Immature natural killer cell (primary cell): ENCODE data around the gene KCTD15. TPM values are rescaled to one million over a fixed set of nuclear protein-coding genes. Genes with fewer than 3 reads are reported as not detected.

ENCODE experiments used
- DNase-seq, 3 donors: peaks; one replicate each; pipeline ENCODE4 v3.0.0; 2022; ENCODE audit warnings: mixed read lengths in 1 of 3
- H3K27ac Mint-ChIP-seq, 6 donors: one replicate each; pipeline ENCODE4 v1.8.0; 2020; ENCODE audit warnings: mixed read lengths in 6 of 6, mild to moderate bottlenecking in 5 of 6, inconsistent platforms in 4 of 6, moderate library complexity in 3 of 6
- H3K27me3 Mint-ChIP-seq, 3 donors: one replicate each; pipeline ENCODE4 v1.8.0; 2020 to 2021; ENCODE audit warnings: low read depth in 3 of 3, mild to moderate bottlenecking in 3 of 3, mixed read lengths in 3 of 3, moderate library complexity in 3 of 3, inconsistent platforms in 1 of 3
- H3K36me3 Mint-ChIP-seq, 3 donors: one replicate each; pipeline ENCODE4 v1.8.0; 2020; ENCODE audit warnings: mixed read lengths in 3 of 3, inconsistent platforms in 2 of 3, mild to moderate bottlenecking in 2 of 3
- H3K4me1 Mint-ChIP-seq, 2 donors: one replicate each; pipeline ENCODE4 v1.8.0; 2020; ENCODE audit warnings: inconsistent platforms in 2 of 2, mild to moderate bottlenecking in 2 of 2, mixed read lengths in 2 of 2, moderate library complexity in 1 of 2
- H3K4me3 Mint-ChIP-seq, 5 donors: one replicate each; pipeline ENCODE4 v1.8.0; 2020; ENCODE audit warnings: mild to moderate bottlenecking in 5 of 5, mixed read lengths in 5 of 5, inconsistent platforms in 3 of 5, moderate library complexity in 3 of 5
- H3K9me3 Mint-ChIP-seq, 6 donors: one replicate each; pipeline ENCODE4 v1.8.0; 2020; ENCODE audit warnings: mild to moderate bottlenecking in 6 of 6, mixed read lengths in 6 of 6, inconsistent platforms in 4 of 6, moderate library complexity in 3 of 6
- polyA plus RNA-seq, 3 donors: library from polyadenylated mRNA; unstranded; fragments of 300-500 nt; fragmentation: Illumina TruSeq; gene quantifications; one replicate each; pipeline ENCODE4 v1.2.3, GENCODE V29; 2021

The KCTD15 gene
- polyA plus RNA-seq, 3 donors from 2014 or later, result not detected

DNA sequence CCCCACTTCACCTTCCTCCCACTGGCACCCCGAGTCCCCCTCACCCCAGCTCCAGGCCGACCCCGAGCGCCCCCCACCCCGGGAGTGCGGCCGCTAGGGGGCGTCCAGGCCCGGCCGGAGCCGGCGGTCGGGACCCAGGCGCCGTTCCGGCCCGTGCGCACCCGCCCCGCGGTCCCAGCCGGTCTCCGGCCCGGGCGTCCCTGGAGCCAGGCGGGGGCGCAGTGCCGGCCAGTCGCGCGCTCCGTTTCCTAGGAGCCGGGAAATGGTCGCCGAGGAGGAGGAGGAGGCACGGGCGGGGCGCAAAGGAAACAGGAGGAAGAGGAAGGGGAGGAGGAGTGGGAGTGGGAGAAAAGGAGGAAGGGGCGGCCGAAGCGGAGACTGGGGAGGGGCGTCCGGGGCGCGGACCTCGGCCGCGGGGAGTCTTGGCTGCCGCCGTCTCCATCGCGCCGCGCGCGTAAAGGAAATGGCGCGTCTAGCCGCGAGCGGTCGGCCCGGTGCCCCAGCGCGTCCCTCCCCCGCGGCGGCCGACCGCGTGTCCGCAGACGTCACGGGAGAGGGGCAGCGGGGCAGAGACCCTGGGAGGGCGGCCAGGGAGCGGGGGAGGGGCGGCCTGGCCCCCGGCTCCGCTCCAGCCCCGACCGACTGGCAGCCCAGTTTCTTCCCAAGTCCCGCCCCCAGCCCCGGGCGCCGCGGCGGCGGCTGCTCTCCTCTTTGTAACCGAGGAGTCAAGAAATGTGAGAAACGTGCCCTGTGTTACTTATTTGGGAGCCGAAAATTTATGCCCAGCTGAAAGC, 1.1 kb upstream of the KCTD15 start:
- no peaks in the 10 kb centered on the region for H3K9me3 Mint-ChIP-seq
- no peak overlapping the region for H3K27ac Mint-ChIP-seq
- DNase-seq, result peak; percentile 8 to 27 (median 22)
- peaks cover 0 to 6% of the 10 kb centered on the region in 2 donors for H3K4me1 Mint-ChIP-seq
- peaks cover 2 to 12% (median 11%) of the 10 kb centered on the region in 3 donors for H3K27me3 Mint-ChIP-seq
- H3K4me3 Mint-ChIP-seq, result peak overlapping the region; percentile 54 to 78 (median 71)
- H3K36me3 Mint-ChIP-seq, result no peaks in the 10 kb centered on the region

DNA sequence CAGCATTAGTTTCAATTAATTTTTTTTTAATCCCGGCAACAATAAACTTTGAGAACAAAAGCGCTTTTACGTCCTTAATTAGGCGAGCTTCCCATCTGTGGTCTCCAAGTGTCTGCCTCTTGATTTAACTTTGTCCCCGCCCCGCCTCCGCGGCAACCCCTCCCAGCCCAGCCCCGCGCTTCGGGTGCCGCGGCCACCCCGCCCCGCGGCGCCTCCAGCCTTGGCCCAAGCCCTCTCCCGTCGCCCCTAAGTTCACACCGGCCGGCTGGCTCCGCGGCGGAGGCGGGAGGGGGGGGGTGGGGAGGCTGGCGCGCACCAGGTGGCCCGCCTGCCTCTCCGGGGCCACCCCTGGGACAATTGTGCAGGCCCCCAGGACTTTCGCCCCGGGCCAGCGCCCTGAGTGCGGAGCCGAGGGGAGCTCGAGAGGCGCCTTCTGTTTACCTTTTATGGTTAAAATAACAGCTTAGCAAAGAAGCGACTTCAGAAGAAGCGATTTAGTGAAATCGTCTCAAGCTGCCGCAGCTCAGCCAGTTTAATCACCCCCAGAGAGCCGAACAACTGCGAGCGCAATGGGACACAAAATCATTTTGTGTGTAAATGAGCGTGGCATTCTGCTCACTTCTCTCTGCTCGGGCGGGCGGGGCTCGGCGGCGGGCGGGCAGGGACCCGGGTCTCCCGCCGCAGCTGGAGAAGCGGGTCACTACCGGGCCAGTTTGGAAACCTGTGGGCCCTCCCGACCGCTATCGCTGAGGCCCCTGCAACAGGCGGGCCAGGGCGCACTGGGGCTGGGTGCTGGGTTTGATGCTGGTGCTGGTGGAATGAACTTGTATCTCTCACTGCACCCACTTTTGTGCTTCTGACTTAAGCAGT, 1.4 kb downstream of the KCTD15 start:
- H3K9me3 Mint-ChIP-seq, result no peaks in the 10 kb centered on the region
- no peaks in the 10 kb centered on the region for H3K36me3 Mint-ChIP-seq
- H3K27me3 Mint-ChIP-seq, result peaks cover 2 to 12% (median 8%) of the 10 kb centered on the region in 3 donors
- H3K4me1 Mint-ChIP-seq, result peaks cover 0 to 6% of the 10 kb centered on the region in 2 donors
- no peak overlapping the region for H3K27ac Mint-ChIP-seq
- DNase-seq, result no peak
- H3K4me3 Mint-ChIP-seq, result peak overlapping the region; percentile 69 to 86 (median 72)

DNA sequence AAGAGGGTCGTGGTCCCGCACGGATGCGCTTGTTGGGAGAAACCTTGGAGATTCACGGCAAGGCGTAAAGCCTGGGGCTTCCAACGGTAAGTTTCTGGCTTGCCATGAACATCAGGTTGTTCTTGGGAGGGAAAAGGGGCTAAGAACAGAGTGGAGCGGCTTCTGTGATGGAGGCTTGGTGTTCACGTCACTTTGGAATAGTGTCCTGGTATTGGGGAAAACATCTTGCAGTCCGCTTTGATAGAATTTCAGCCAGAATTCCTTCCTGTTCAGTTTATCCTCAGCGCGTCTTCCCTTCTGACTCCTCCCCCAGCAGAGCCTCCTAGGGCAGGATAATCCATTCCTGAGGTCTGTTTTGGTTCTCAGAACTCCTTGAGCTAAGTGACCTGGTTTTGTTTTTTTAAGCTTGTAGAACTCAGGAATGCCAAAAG, 2.0 kb downstream of the KCTD15 start:
- no peaks in the 10 kb centered on the region for H3K9me3 Mint-ChIP-seq
- H3K36me3 Mint-ChIP-seq, result no peaks in the 10 kb centered on the region
- H3K27me3 Mint-ChIP-seq, result peaks cover 5 to 12% (median 6%) of the 10 kb centered on the region in 3 donors
- H3K27ac Mint-ChIP-seq, result no peak overlapping the region
- DNase-seq, result no peak
- H3K4me3 Mint-ChIP-seq, result peak overlapping the region; percentile 21 to 65 (median 55)
- peaks cover 0 to 6% of the 10 kb centered on the region in 2 donors for H3K4me1 Mint-ChIP-seq

DNA sequence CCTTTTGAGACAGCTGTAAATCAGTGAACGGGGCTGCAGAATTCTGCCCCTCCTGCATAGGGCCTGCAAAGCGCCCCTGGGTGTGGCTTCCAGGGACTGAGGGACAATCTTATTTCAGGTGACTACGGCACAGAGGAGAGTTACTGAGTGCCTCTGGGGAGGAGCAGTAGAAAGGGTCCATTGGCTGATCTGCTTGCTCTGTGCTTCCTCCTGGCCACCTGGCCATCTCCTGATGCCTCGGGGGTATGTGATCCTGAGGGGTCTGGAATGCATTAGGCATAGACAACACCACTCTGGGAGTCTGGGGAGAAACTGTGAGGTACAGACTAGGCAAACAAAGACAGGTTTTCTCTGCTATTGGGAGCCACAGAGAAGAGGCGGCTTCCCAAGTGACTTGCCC, 2.8 kb downstream of the KCTD15 start:
- H3K4me1 Mint-ChIP-seq, result peaks cover 0 to 6% of the 10 kb centered on the region in 2 donors
- no peaks in the 10 kb centered on the region for H3K9me3 Mint-ChIP-seq
- DNase-seq, result no peak
- H3K27me3 Mint-ChIP-seq, result peaks cover 5 to 12% (median 6%) of the 10 kb centered on the region in 3 donors
- H3K4me3 Mint-ChIP-seq, result no peak overlapping the region
- H3K36me3 Mint-ChIP-seq, result no peaks in the 10 kb centered on the region
- H3K27ac Mint-ChIP-seq, result no peak overlapping the region

DNA sequence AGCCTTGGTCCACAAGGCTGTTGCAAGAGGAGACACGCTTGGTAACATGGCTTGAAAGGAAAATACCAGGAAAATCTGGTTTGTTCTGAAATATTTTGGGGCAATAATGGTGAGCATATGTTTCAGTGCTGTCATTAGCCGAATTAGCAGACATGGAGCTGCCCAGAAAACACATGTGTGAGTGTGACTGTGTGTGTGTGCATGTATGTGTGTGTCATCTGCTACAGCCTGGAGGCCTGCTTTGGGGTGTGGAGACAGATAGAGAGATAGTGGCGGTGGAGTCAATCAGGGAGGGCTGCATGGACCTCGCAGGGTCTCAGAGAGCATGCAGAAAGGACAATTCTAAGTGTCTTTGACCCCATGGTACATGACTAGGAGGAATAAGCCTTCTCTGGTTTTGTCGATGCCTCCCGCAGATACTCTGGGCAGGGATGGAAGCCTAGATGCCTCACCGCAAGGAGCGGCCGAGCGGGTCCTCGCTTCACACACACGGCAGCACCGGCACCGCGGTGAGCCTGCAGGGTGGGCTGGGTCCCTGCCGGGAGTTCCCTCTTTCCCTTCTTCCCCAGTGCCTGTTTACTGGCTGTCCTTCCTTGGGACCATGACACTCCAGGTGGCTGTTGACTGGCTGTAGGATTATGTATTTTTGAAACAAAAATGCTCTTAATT, 3.5 kb downstream of the KCTD15 start:
- Mint-ChIP-seq H3K27me3 (peaks cover 4 to 12% (median 5%) of the 10 kb centered on the region in 3 donors), H3K9me3 (no peaks in the 10 kb centered on the region), H3K4me1 (peaks cover 0 to 4% of the 10 kb centered on the region in 2 donors), H3K36me3 (no peaks in the 10 kb centered on the region), H3K4me3 (no peak overlapping the region), H3K27ac (no peak overlapping the region)
- DNase-seq, result no peak

DNA sequence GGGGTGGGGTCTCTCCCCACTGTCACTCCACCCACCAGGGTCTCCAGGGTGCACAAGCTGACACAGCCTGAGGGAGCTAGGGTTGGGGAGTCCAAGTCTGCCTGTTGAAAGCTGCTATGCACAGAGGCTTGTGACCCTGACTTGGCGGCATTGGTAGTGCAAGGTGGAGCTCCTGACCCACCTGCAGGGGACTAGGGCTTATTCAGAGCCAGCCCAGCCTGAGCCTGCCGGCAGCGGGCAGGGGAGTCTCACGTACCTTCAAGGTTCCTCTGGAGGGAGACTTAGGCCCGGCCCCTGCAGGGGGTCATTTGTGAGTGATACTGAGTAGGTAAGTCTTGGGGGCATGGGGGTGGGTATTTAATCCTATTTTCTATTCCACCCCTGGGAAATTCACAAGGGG, 4.7 kb downstream of the KCTD15 start:
- Mint-ChIP-seq H3K4me3 (no peak overlapping the region), H3K4me1 (peaks cover 0 to 4% of the 10 kb centered on the region in 2 donors), H3K36me3 (no peaks in the 10 kb centered on the region), H3K27ac (no peak overlapping the region), H3K27me3 (peaks cover 4 to 12% (median 5%) of the 10 kb centered on the region in 3 donors), H3K9me3 (no peaks in the 10 kb centered on the region)
- no peak for DNase-seq

DNA sequence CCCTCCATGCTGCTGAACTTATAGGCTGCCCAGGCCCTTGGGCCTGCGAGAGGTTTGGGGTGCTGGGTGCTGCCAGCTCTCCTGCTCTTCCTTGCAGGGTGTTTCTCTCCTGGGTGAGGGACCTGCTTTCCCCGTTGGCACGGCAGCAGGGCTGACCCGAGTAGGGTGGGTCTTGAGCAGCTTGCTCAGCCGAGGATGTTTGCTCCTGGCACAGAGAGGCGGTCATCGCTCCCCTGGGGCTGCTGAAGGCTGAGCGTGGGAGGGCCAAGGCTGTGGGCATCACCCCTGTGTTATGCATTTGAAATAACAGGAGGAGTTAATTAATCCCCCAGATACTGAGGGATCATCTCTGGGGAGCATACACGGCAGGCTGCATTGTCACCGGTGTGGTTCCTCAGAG, 5.3 kb downstream of the KCTD15 start:
- DNase-seq, result no peak
- H3K27ac Mint-ChIP-seq, result no peak overlapping the region

DNA sequence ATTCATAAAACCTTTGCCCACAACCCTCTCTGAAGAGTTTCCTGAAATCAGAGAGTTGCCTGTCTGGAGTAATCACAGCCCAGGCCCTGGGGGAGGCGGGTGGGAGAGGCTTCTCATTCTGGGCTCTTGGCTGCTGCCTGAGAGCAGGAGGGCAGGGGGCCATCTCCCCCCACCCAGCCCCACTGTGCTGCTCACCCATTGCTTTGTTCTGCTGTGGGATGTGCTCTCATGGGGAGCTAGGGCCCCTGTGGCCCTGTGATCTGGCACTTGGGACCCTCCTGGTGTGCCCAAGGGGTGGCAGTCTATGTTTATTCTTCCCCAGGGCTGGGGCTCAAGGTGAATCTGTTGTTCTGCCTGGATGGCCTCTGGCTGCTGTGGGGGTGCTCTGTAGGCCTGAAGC, 6.1 kb downstream of the KCTD15 start:
- no peak for DNase-seq
- Mint-ChIP-seq H3K4me1 (no peaks in the 10 kb centered on the region), H3K9me3 (no peaks in the 10 kb centered on the region), H3K4me3 (no peak overlapping the region), H3K36me3 (no peaks in the 10 kb centered on the region), H3K27ac (no peak overlapping the region), H3K27me3 (peaks cover 0 to 12% (median 5%) of the 10 kb centered on the region in 3 donors)

More for the DNA sequence above, 5.3 kb downstream of the KCTD15 start:
- H3K4me1 Mint-ChIP-seq, result peaks cover 0 to 4% of the 10 kb centered on the region in 2 donors
- H3K9me3 Mint-ChIP-seq, result no peaks in the 10 kb centered on the region
- peaks cover 4 to 12% (median 5%) of the 10 kb centered on the region in 3 donors for H3K27me3 Mint-ChIP-seq
- no peak overlapping the region for H3K4me3 Mint-ChIP-seq
- H3K36me3 Mint-ChIP-seq, result no peaks in the 10 kb centered on the region

DNA sequence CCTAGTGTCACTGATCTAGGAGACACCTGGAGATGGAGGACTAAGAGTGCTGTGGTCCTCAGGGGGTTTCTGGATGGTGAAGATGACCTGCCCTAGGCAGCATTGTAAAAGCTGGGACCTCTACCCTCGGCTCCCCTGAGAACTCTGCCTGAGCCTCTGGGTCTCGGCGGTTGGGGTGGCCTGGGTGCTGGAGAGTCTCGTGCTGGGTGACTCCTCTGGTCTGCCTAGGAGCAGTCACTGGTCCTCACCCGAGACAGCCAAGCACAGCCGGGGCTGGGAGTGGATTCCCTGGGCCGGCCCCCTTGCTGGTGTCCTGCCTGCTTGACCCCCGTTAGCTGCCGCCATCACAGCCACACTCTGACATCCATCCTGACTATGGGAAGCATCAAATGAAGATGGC, 6.7 kb downstream of the KCTD15 start:
- Mint-ChIP-seq H3K4me1 (no peaks in the 10 kb centered on the region), H3K27me3 (peaks cover 0 to 11% (median 5%) of the 10 kb centered on the region in 3 donors), H3K27ac (no peak overlapping the region), H3K36me3 (no peaks in the 10 kb centered on the region), H3K9me3 (no peaks in the 10 kb centered on the region), H3K4me3 (no peak overlapping the region)
- no peak for DNase-seq

DNA sequence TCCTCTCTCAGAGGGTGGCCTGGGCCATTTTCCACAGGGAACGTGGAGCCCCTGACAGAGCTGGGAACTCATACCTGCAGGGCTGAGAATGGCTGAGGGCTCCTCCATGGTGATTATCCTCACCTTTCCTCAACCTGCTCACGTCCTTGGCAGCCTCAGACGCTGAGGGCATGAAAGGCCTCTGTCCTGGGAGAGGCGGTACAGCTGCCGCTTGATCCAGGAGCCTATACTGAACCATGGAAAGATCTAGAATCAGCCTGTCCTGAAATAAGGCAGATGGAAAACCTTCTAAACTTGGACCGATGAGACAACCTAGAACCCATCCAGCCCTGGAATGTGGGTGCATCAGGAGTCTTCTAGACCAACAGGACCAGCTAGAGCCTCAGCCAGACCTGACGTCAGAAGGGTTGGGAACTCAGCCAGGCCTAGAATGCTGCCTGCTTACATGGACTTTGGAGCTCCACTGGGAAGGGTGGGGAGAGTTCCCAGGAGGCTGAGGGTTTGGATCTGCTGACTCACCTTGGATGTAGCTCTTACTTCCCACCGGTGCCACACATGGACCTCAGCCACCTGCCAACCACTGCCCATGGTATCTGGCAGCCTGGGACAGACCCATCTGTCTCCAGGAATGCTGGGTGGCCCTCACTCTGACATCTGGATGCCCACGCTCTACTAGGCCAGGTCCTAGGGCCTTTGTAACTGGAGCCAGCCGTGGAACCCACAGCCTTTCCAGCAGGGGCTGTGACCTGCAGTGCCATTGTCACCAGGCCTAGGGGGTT, 7.5 kb downstream of the KCTD15 start:
- Mint-ChIP-seq H3K9me3 (no peaks in the 10 kb centered on the region), H3K36me3 (no peaks in the 10 kb centered on the region)

DNA sequence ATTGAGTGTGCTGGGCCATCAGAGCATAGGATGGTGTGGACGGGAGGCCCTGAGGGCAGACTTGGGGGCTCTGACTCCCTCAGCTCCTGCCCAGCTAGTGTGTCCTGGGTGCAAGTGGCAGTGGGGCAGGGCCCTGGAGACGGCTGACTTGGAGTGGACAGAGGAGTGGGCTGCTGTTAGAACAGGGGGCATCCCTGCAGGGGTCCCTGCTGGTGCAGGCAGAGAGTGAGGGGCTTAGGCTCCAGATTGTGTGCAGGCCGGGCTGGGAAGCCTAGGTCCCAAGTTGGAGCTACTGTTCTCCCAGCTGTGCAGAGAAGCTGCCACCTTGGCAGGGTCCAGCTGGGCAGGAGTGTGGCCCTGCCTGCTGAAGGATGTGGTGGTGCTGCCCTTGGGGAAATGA, 8.6 kb downstream of the KCTD15 start:
- Mint-ChIP-seq H3K4me3 (no peak overlapping the region), H3K9me3 (no peaks in the 10 kb centered on the region), H3K4me1 (no peaks in the 10 kb centered on the region), H3K27ac (no peak overlapping the region), H3K36me3 (no peaks in the 10 kb centered on the region), H3K27me3 (peaks cover 0 to 2% (median 0%) of the 10 kb centered on the region in 3 donors)
- DNase-seq, result no peak

More for the DNA sequence above, 7.5 kb downstream of the KCTD15 start:
- H3K27ac Mint-ChIP-seq, result no peak overlapping the region
- H3K27me3 Mint-ChIP-seq, result peaks cover 0 to 7% (median 2%) of the 10 kb centered on the region in 3 donors
- no peaks in the 10 kb centered on the region for H3K4me1 Mint-ChIP-seq
- no peak overlapping the region for H3K4me3 Mint-ChIP-seq
- no peak for DNase-seq

DNA sequence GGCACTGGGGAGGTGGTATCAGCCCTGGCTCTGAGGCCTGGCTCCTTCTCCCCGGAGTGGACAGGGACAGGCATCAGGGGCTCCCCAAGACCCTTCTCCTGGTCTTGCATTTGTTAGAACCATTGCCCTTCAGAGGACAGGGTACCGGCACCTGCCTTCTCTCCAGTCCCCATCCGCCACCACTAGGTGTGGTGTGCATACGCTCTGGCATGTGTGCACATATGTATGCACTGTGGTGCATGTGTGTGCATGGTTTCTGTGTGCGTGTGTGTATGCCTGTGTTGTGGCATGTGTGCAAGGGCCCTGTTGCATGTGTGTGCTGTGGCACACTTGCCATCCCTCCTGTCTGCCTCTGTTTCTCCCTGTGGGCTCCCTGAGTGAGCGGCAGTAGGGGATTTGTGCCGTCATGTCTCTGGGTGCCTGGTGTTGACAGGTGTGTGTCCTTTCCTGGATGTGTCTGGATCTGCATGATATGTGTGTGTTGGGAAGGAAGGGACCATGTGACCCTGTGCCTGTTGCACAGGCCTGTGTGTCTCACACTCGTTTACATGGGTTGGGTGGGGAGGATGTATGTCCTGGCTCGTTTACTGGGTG, 9.3 kb downstream of the KCTD15 start:
- peak overlapping the region in 1 of 6 donors; percentile 45 for H3K27ac Mint-ChIP-seq
- H3K36me3 Mint-ChIP-seq, result no peaks in the 10 kb centered on the region
- H3K9me3 Mint-ChIP-seq, result no peaks in the 10 kb centered on the region
- no peak for DNase-seq
- H3K27me3 Mint-ChIP-seq, result peaks cover 0 to 2% (median 0%) of the 10 kb centered on the region in 3 donors
- no peak overlapping the region for H3K4me3 Mint-ChIP-seq
- no peaks in the 10 kb centered on the region for H3K4me1 Mint-ChIP-seq

DNA sequence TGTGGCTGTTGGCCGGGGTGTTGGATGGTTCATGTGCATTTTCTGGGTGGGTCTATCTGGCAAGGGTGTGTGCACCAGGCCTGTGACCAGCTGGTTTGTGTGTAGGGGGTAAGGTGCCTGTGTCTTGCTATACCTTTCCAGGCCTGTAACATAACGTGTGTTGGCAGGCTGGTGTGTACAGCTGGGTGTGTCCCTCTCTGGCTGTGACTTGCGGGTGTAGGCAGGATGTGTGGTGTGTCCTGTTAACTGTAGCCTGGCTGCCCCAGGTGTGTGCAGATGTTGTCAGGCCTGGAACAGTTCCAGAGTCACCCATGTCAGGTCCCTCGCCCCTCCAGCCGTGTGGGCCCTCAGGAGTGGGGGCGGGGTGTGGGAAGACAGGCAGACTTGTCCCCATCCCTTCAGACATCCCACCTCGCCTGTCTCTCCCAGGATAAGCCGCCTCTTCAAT, 9.8 kb downstream of the KCTD15 start:
- no peak for DNase-seq
- Mint-ChIP-seq H3K36me3 (no peaks in the 10 kb centered on the region), H3K4me3 (no peak overlapping the region), H3K4me1 (no peaks in the 10 kb centered on the region), H3K27me3 (peaks cover 0 to 2% (median 0%) of the 10 kb centered on the region in 3 donors), H3K27ac (no peak overlapping the region), H3K9me3 (no peaks in the 10 kb centered on the region)
